Stimulated activated CD4-positive, alpha-beta T cell treated with anti-CD3 and anti-CD28 coated beads, TNF-alpha, amount 100 ng/mL, for 1 hour (primary cell): ENCODE measurements around the gene RTF1.
"Not testable (repeated sequence)": the region's sequence is repeated elsewhere in the genome, so short reads cannot be mapped to it uniquely, and the experiment has no call there.

Experiments used
- DNase-seq, 3 donors: peaks; one replicate each; pipeline ENCODE4 v3.0.0-alpha.2; 2020; ENCODE audit warnings: low read depth in 3 of 3, low spot score in 1 of 3

The RTF1 gene

DNA sequence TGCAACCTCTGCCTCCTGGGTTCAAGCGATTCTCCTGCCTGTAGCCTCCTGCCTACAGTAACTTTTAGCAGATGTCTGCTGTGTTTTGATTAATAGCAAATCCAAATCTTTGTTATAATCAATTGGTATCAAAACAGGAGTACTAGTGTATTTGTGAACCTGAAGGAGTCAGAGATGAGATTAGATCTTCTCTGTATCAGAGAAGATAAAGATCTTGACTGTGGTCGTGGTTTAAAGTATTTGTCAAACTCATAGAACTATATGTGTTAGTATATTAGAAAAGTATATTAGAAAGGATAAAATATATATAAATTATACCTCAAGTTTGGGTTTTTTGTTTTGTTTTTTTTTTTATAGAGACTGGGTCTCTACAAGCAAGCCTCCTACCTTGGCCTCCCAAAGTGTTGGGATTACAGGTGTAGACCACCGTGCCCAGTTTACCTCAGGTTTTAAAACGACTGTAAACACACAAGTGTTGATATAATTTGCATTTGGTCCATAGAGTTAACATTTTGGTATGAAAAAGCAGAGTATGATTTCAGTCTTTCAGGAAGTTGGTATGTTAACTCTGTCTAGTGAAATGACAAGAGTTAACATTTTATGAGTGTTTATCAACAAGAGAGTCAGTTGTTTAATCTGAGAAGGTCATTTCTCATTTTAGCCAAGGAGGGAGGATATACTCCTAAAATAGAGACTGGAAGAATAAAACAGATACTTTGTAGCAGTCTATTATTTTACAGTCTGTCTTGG is 18.3 kb downstream of the RTF1 start:
- DNase-seq, result no peak

DNA sequence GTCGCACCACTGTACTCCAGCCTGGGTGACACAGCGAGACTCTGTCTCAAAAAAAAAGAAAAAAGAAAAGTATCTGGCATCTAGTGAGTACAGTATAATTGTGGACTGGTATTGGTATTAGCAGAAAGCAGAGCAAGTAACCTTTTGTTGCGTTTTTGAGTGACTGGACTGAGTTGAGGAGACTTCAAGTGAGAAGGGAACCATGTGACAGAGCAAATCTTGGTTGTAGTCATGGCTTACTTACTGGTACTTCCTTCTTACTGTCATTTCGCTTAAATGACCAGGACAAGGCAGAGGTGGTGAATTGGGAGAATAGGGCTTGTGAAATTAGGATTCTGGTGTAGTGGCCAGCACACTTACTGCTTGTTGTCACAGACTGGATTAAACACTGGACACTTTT is 20.6 kb downstream of the RTF1 start:
- no peak for DNase-seq

DNA sequence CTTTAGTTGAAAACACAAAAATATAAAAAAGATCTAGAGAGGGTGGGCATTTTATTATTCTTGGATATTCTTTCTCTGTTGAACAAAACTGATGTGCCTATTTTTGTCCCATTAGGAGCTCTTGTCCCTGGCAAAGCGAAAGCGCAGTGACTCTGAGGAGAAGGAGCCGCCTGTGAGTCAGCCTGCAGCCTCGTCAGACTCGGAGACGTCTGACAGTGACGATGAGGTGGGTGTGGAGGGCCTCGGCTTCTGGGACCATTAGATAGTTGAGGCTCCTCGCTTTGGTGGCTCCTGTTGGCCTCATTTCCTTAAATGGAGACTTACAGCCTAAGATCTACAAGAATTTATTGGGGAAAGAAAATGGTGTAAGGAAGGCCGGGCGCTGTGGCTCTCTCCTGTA is 21.3 kb downstream of the RTF1 start:
- DNase-seq, result no peak

DNA sequence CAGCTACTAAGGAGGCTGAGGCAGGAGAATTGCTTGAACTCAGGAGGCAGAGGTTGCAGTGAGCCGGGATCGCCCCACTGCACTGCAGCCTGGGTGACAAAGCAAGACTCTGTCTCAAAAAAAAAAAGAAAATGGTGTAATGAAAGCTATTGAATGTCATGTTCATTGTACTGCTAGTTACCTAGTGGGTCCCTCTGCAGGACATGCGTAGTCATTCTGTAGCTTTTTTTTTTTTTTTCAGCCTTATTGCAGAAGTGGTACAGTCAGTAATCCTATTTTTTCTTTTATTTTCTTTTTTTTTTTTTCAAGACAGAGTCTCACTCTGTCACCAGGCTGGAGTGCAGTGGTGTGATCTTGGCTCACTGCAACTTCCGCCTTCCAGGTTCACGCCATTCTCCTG is 21.9 kb downstream of the RTF1 start:
- DNase-seq, result not testable (repeated sequence)

DNA sequence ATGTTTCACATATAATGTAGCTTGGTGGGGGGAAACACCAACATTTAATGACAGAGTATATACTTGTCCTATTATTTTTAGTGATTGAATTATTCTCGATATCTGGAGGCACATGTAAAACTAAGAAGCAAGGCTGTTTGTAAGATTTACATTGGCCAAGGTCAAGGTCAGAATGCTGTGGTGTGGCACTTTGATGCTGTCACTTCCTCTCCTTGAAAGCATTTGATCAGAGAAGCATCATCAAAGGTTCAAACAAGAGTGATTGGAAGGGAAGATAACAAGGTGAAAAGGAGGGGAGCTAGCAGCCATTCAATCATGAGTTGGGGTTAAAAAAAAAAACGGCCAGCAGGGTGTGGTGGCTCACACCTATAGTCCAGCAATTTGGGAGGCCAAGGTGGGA is 26.4 kb downstream of the RTF1 start:
- DNase-seq, result no peak

DNA sequence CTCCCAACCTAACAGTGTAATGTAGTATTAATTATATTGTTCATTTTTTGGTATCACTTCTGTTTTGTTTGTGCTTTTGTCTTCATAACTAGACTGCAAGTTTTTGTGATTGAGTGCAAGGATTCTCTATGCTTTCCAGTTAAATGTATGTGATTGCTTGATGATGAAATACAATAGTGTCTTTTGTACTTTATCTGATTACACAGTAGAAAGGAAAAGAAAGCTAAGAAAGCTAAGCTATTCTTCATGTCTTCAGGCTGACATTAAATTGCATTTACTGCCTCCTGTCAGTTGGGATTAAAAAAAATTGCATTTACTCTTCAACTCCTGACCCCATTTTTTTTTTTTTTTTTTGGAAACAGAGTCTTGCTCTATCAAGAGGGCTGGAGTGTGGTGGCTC is 28.5 kb downstream of the RTF1 start:
- DNase-seq, result no peak

DNA sequence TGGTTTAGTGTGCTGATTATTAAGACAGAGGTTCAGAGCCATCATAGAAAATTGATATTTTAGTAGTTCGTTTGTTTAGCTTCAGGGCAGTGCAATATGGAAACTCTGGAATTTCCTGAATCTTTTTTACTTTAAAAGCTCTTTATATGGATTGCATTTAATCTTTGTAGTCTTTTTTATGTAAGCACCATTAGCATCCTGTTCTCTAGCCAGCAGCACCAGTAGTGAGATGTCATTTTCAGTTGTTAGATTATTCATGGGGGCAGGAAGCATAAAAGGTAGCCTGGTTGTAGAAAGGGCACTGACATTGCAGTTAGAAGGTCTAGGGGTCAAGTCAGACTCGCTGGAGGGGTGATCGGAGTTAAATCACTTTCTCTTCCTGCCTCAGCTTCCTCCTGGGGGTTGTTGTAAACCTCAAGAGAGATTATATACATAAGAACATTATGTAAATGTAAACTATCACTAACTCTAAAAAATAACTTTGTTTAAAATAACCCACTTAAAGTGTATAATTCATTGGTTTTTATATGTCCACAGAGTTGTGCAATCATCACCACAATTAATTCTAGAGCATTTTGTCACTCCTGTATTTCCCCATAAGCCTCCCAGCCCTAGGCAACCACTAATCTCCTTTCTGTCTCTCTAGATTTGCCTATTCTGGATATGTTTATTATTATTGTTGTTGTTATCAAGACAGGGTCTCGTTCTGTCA is 45.3 kb downstream of the RTF1 start:
- no peak for DNase-seq

DNA sequence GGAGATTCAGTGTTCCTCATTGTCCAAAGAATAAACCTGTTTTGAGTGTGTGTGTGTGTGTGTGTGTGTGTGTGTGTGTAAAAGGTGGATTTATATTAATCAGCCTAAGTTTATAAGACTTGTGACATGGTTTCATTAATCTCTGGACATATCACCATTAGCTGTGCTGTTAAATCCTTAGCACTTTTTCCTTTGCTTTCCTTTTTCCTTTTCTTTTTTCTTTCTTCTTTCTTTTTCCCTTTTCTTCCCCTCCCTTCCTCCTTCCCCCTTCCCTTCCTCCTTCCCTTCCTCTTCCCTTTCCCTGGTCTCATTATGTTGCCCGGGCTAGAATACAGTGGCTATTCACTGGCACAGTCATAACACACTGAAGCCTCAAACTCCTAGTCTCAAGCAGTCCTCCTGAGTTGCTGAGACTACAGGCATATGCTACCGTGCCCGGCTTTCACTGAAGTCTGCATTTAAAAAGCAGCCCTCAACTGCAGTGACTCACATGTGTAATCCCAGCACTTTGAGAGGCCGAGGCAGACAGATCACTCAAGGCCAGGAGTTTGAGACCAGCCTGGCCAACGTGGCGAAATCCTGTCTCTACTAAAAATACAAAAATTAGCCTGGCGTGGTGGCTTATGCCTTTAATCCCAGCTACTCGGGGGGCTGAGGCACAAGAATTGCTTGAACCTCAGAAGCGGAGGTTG is 48.1 kb downstream of the RTF1 start:
- no peak for DNase-seq

DNA sequence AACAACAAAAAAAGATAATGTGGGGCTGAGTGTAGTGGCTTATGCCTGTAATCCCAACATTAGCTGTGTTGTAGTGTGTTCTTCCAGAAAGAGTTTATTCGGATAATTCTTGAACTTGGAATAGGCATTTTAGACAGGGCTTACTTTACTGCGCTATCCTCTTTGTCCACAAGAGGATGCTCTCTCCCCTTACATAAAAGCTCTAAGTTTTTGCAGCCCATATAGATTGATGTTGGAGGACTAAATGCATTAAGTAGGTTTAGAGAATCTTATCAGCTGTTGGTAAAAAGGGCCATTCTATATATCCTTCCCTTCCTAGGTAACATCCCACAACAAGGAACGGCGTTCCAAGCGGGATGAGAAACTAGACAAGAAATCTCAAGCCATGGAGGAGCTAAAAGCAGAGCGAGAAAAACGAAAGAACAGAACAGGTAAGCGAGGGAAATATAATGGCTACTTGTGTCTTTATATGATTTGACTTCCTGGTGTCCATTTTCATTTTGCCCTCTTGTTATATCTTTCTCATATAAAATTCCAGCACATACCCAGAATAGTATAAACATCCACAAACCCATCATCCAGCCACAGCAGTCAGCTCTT is 49.0 kb downstream of the RTF1 start:
- no peak for DNase-seq

DNA sequence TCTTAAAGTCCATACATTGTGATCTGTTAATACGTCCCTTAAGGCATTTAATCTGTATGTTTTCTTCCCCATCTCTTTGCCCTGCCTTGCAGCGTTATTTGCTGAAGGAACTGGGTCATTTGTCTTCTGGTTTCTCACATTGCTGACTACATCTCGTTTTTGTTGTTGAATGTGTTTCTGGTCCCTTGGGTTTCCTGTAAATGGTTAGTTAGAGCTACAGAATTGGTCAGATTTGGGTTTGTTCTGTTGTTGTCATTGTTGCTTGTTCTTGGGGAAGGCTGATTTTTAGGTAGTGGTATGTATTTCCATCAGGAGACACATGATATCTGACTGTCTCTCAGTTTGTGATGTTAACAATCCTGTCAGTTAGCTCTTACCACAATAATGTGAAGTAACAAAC is 49.8 kb downstream of the RTF1 start:
- DNase-seq, result no peak

DNA sequence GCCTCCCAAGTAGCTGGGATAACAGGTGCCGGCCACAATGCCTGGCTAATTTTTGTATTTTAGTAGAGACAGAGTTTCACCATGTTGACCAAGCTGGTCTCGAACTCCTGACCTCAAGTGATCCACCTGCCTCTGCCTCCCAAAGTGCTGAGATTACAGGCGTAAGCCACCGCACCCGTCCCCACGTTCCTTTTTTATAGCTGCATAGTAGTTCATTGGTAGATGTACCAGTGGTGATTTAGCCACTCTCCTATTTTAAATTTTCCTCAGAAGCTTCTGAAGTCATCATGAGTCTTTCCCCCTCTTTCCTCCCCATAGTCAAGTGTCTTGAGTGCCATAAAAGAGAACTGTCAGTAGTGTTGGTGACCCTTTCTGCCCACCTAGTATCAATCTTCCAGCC is 52.7 kb downstream of the RTF1 start:
- DNase-seq, result not testable (repeated sequence)

DNA sequence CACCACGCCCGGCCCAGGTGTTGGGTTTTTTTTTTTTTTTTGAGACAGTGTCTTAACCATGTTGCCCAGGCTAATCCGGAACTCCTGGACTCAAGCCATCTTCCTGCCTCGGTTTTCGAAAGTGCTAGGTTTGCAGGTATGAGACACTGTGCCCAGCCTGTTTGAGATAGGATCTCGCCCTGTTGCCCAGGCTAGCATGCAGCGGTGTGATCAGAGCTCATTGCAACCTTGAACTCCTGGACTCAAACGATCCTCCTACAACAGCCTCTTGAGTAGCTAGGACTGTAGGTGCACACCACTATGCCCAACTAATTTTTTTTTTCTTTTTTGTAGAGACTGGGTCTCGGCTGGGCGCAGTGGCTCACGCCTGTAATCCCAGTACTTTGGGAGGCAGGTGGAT is 56.5 kb downstream of the RTF1 start:
- DNase-seq, result no peak

DNA sequence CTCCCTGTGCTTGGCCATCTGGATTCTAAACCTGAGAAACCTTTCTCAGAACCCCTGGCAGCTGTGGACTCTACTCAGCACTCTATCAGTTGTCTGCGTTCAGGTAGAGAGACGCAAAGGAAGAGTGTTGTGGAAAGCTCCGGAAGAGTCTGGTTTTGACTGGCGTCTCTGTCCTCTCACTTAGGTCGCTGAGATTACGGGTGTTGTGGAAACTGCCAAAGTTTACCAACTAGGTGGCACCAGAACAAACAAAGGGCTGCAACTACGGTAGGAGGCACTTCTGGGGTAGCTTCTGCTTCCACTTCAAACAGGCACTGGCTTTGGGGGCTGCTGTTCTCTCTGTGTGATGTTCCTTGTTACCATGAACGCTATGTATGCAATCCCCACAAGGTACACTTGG is 57.5 kb downstream of the RTF1 start:
- no peak for DNase-seq

DNA sequence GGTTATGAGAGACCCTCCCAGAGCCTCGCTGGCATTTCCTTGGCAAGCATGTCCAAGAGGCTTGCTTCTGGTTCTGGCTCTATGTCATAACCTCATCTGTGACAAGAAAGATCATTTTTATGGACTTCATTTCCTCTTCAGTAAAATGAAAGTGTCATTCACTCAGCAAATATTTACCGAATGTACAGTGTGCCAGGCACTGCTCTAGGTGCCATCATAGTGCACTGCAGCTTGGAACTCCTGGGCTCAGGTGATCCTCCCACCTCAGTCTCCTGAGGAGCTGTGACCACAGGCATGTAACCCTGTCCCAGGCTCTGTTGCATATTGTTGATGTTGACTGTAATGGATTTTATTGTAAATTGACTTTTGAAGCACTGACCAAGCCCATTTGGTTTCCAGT is 58.0 kb downstream of the RTF1 start:
- DNase-seq, result no peak

DNA sequence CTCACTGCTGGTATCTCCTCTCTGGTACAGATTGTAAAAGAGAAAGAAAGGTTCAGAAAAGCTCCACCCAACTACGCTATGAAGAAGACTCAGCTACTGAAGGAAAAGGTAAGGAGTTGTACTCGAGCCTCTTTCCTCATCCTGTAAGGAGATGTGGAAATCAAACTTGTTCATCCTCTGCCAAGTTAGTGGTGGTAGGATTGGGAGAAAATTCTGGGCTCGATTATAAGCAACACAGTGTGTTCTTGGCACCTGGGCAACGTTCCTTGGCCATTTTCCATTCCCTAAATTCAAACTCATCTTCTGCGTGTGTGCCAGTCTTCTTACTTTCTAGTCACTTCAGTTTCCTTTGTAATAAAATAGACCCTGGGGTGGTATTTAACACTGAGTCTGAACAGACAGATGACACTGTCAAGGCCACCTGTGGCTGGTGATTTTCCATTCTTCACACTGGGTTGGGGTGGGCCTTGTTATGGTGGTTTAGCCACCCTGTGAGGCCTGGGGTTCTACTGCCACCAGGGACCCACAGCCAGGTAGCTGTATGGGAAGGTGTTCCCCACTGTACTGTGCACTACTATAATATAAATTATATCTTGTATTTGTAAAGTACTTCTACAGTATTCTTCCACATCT is 59.6 kb downstream of the RTF1 start:
- DNase-seq, result no peak

DNA sequence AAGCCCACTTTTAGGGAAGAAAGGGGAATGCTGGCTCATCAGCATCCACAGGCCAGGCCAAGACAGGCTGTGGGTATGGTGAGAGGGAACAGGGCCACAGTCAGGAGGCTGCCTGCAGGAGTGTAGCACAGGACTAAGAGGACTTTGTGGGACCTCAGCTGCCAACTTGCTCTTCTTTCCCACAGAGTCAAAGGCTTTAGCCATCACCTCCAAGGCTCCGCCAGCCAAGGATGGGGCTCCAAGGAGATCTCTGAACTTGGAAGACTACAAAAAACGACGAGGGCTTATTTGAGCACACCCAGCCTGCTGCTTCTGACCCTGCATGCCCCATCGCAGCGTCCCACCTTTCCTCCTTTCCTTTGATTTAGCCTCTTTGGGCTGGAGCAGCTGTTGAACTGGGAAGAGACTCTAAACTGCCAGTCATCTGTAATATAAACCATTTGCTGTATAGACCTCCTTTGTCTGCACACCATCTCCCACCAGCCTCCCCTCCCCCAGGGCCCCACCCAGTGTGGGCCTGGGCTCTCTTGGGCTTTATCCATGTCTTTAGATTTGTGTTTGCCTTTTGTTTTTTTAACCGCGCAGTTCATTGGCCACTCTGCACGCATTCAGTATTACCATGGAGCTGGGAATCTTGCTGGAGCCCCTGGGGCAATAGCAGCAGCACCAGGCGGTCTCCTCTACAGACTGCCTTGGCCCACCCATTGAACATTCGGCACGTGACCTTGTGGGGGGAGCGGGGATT is 63.7 kb downstream of the RTF1 start:
- DNase-seq, result no peak

DNA sequence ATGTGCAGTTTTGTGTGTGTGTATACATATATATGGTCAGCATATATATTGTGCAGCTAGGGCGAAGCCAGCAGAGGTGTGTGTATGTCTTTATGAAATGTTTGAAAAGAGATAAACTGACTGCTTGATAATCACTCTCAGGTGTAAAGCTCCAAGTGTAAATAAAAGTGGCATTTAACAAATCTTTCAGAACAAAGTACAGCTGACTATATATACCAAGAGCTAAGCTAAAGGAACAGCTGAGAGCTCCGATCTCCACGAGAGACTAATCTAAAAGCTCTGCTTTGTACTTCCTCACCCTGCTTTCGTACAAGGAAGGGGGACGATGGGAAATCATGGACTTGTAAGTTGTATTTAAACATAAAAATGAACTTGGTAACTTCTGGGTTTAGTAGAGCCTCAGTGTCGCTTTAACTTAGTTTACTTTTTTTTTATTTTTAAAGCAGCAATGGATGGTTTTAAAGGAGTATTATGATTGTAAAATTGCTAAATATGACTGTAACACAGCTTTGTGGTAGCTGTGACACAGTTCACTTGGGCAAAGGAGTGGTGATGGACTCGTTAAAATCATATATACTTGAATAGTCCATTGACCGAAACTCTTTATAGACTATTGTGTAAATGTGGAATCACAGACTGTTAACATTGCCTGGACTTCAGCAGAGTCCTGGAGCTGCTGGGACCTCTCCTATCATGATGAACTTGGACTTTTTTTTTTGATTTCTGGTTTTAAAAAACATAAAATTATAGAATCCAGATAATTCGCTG is 65.4 kb downstream of the RTF1 start:
- DNase-seq, result no peak

DNA sequence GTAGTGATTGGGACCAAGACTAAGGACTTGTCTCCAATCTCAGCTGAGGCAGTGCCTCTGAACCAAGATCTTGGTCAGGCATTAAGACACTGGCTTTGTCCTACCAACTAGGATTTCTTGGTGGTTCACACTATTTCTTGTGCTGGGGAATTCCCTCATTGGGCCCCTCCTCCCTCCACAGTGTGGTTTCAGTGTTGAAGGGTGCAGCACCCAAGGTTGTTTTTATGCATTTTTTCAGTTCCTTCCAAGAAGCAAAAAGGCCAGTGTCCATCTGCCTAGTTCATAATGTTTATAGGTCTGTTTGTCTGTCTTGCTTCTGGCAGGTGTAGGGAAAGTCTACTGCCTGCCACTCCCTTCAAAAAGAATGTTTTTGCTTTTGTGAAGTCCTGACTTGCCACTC is 66.2 kb downstream of the RTF1 start:
- DNase-seq, result no peak

DNA sequence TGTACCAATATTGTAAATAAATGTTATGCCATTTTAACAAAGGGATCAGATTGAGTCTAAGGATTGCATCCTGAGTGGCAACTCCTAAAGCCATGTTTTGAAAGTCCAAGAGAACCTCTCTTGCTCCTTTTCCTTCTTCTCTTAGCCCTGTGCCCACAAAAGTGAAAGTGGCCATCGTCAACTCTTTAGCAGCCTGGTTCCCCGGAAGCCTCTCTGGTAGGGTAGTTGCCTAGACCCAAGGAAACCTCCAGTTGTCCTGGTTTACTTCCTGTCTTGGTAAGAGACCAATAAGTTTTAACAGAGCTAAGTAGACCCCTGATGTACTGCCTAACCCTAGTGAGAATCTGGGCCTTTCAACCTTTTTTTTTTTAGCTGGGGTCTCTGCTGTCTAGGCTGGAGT is 66.6 kb downstream of the RTF1 start:
- DNase-seq, result no peak
